GM23338 (cell line): ENCODE measurements around the gene KCNF1. TPM values are rescaled to one million over a fixed set of nuclear protein-coding genes. Genes with fewer than 3 reads are reported as not detected.

ENCODE experiments used
- ATAC-seq: fragments of 200-7000 bp; cut with Tn5 transposase; 3 replicates; pipeline ENCODE4 v1.9.1; 2020
- DNase-seq: peaks from one replicate; pipeline ENCODE4 v3.0.0-alpha.2; 2015; ENCODE audit warnings: low spot score
- H2AFZ ChIP-seq: fragments of 200-600 bp; sonication (generic); 2 replicates; pipeline ENCODE4 v1.8.0; 2016; ENCODE audit warnings: antibody characterized with exemption, mild to moderate bottlenecking, moderate library complexity
- H3F3A ChIP-seq: fragments of 200-600 bp; sonication (generic); replicated peaks from 2 replicates; pipeline ENCODE4 v1.8.0; 2017; ENCODE audit warnings: antibody characterized with exemption, mixed run types, low read depth
- H3K27ac ChIP-seq: fragments of 200-600 bp; sonication (generic); 2 replicates; pipeline ENCODE4 v1.6.1; 2016; ENCODE audit warnings: low read depth
- H3K27me3 ChIP-seq: fragments of 200-600 bp; sonication (generic); 2 replicates; pipeline ENCODE4 v1.8.0; 2016; ENCODE audit warnings: mild to moderate bottlenecking, mixed run types, moderate library complexity; ENCODE audit not compliant: insufficient read depth
- H3K36me3 ChIP-seq: fragments of 200-600 bp; sonication (generic); 2 replicates; pipeline ENCODE4 v1.8.0; 2016; ENCODE audit warnings: mild to moderate bottlenecking; ENCODE audit not compliant: insufficient read depth
- H3K4me1 ChIP-seq: fragments of 200-600 bp; sonication (generic); 2 replicates; pipeline ENCODE4 v1.8.0; 2016; ENCODE audit warnings: mild to moderate bottlenecking, moderate library complexity; ENCODE audit not compliant: insufficient read depth
- H3K4me2 ChIP-seq: fragments of 200-600 bp; sonication (generic); 2 replicates; pipeline ENCODE4 v1.7.1; 2017; ENCODE audit warnings: mixed run types
- H3K4me3 ChIP-seq: fragments of 200-600 bp; sonication (generic); 2 replicates; pipeline ENCODE4 v1.6.1; 2016; ENCODE audit warnings: mixed run types
- H3K79me2 ChIP-seq: fragments of 200-600 bp; sonication (generic); replicated peaks from 2 replicates; pipeline ENCODE4 v1.8.0; 2017; ENCODE audit warnings: mild to moderate bottlenecking; ENCODE audit not compliant: insufficient read depth
- H3K9me2 ChIP-seq: fragments of 200-600 bp; sonication (generic); 2 replicates; pipeline ENCODE4 v1.8.0; 2017; ENCODE audit not compliant: insufficient read depth
- H4K20me1 ChIP-seq: fragments of 200-600 bp; sonication (generic); replicated peaks from 2 replicates; pipeline ENCODE4 v1.8.0; 2017; ENCODE audit warnings: mild to moderate bottlenecking; ENCODE audit not compliant: insufficient read depth
- H3K27ac Mint-ChIP-seq: 2 replicates; pipeline ENCODE4 v1.8.0; 2020; ENCODE audit warnings: inconsistent platforms, mild to moderate bottlenecking, moderate library complexity, mixed read lengths
- H3K27me3 Mint-ChIP-seq: 3 replicates; pipeline ENCODE4 v1.8.0; 2022; ENCODE audit warnings: low read depth, mild to moderate bottlenecking, moderate library complexity, mixed read lengths, inconsistent platforms; ENCODE audit not compliant: insufficient read depth, poor library complexity
- H3K36me3 Mint-ChIP-seq: 3 replicates; pipeline ENCODE4 v1.8.0; 2021; ENCODE audit warnings: low read depth, mild to moderate bottlenecking, inconsistent platforms, moderate library complexity, mixed read lengths
- H3K4me1 Mint-ChIP-seq: 3 replicates; pipeline ENCODE4 v1.8.0; 2020; ENCODE audit warnings: mild to moderate bottlenecking, inconsistent platforms, mixed read lengths
- H3K4me3 Mint-ChIP-seq: 3 replicates; pipeline ENCODE4 v1.8.0; 2021; ENCODE audit warnings: moderate library complexity, mild to moderate bottlenecking, inconsistent platforms, mixed read lengths
- H3K9me3 Mint-ChIP-seq: 3 replicates; pipeline ENCODE4 v1.8.0; 2020; ENCODE audit warnings: moderate library complexity, mild to moderate bottlenecking, inconsistent platforms, mixed read lengths
- EZH2 ChIP-seq: fragments of 200-600 bp; sonication (generic); IDR thresholded peaks from one replicate; pipeline ENCODE4 v1.8.0; 2017; ENCODE audit warnings: antibody characterized with exemption, mild to moderate bottlenecking, low read depth; ENCODE audit not compliant: unreplicated experiment
- EZH2phosphoT487 ChIP-seq: fragments of 200-600 bp; sonication (generic); IDR thresholded peaks from one replicate; pipeline ENCODE4 v1.8.1; 2018; ENCODE audit warnings: antibody characterized with exemption; ENCODE audit not compliant: unreplicated experiment
- JUNB ChIP-seq: IDR thresholded peaks from one replicate; pipeline ENCODE4 v1.6.1; 2016; ENCODE audit warnings: antibody characterized with exemption; ENCODE audit not compliant: unreplicated experiment
- NANOG ChIP-seq: IDR thresholded peaks from 2 replicates; pipeline ENCODE4 v1.6.1; 2016; ENCODE audit warnings: antibody characterized with exemption, borderline replicate concordance
- POLR2AphosphoS5 ChIP-seq: IDR thresholded peaks from 2 replicates; pipeline ENCODE4 v1.6.1; 2016; ENCODE audit warnings: antibody characterized with exemption, low read depth
- STAT1 ChIP-seq: IDR thresholded peaks from one replicate; pipeline ENCODE4 v1.6.1; 2016; ENCODE audit warnings: antibody characterized with exemption; ENCODE audit not compliant: unreplicated experiment
- ZNF114 ChIP-seq: fragments of 250-450 bp; sonication (Bioruptor Pico); IDR thresholded peaks from 2 replicates; pipeline ENCODE4 v1.5.0; 2020; ENCODE audit warnings: mild to moderate bottlenecking, moderate library complexity
- ZNF331 ChIP-seq: fragments of 250-450 bp; sonication (Bioruptor Pico); IDR thresholded peaks from 2 replicates; pipeline ENCODE4 v1.5.0; 2020; ENCODE audit warnings: low read depth, mild to moderate bottlenecking, moderate library complexity
- polyA plus RNA-seq: library from polyadenylated mRNA; unstranded; fragments of >200 nt; fragmentation: Nextera tagmentation; extraction: Ambion mirVana; gene quantifications from 2 replicates; pipeline ENCODE4 v1.2.1, GENCODE V29; 2016
- total RNA-seq: library from RNA; depleted of rRNA; stranded (reverse); fragments of >200 nt; shearing (Covaris generic); gene quantifications from 2 replicates; pipeline ENCODE4 v1.2.3, GENCODE V29; 2014
- TF ChIP-seq, protein P1 (sequence below): fragments of 250-450 bp; sonication (Bioruptor Pico); IDR thresholded peaks from 2 replicates; pipeline ENCODE4 v1.5.0; 2020; ENCODE audit warnings: mild to moderate bottlenecking, moderate library complexity
- TF ChIP-seq, protein P2 (sequence below): IDR thresholded peaks from 2 replicates; pipeline ENCODE4 v1.6.1; 2016; ENCODE audit warnings: antibody characterized with exemption
- TF ChIP-seq, protein P3 (sequence below): IDR thresholded peaks from one replicate; pipeline ENCODE4 v1.6.1; 2018; ENCODE audit warnings: antibody characterized with exemption; ENCODE audit not compliant: unreplicated experiment

The KCNF1 gene
- total and polyA plus RNA-seq, 2 experiments from 2014 or later = 0.11 to 1.5 TPM

DNA sequence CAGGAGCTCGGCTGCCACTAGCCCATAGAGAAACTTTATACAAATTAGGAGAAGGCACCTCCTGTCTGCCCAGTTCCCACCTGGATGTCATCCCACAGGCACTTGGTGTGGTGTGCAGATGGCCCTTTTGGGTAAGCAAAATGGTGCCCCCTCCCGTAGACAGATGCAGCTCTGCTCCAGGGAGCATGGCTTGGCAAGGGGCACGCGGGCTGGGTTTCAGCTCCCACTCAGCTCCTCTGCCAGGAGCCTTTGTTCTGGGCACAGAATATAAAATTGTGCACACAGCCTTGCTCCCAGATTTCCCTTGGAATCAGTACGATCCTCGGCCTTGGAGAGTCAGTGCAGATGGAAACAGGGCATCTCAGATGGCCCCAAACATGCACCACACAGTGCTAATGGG lies 20.3 kb upstream of the KCNF1 start (continued):
- TF ChIP-seq, protein P1, sequence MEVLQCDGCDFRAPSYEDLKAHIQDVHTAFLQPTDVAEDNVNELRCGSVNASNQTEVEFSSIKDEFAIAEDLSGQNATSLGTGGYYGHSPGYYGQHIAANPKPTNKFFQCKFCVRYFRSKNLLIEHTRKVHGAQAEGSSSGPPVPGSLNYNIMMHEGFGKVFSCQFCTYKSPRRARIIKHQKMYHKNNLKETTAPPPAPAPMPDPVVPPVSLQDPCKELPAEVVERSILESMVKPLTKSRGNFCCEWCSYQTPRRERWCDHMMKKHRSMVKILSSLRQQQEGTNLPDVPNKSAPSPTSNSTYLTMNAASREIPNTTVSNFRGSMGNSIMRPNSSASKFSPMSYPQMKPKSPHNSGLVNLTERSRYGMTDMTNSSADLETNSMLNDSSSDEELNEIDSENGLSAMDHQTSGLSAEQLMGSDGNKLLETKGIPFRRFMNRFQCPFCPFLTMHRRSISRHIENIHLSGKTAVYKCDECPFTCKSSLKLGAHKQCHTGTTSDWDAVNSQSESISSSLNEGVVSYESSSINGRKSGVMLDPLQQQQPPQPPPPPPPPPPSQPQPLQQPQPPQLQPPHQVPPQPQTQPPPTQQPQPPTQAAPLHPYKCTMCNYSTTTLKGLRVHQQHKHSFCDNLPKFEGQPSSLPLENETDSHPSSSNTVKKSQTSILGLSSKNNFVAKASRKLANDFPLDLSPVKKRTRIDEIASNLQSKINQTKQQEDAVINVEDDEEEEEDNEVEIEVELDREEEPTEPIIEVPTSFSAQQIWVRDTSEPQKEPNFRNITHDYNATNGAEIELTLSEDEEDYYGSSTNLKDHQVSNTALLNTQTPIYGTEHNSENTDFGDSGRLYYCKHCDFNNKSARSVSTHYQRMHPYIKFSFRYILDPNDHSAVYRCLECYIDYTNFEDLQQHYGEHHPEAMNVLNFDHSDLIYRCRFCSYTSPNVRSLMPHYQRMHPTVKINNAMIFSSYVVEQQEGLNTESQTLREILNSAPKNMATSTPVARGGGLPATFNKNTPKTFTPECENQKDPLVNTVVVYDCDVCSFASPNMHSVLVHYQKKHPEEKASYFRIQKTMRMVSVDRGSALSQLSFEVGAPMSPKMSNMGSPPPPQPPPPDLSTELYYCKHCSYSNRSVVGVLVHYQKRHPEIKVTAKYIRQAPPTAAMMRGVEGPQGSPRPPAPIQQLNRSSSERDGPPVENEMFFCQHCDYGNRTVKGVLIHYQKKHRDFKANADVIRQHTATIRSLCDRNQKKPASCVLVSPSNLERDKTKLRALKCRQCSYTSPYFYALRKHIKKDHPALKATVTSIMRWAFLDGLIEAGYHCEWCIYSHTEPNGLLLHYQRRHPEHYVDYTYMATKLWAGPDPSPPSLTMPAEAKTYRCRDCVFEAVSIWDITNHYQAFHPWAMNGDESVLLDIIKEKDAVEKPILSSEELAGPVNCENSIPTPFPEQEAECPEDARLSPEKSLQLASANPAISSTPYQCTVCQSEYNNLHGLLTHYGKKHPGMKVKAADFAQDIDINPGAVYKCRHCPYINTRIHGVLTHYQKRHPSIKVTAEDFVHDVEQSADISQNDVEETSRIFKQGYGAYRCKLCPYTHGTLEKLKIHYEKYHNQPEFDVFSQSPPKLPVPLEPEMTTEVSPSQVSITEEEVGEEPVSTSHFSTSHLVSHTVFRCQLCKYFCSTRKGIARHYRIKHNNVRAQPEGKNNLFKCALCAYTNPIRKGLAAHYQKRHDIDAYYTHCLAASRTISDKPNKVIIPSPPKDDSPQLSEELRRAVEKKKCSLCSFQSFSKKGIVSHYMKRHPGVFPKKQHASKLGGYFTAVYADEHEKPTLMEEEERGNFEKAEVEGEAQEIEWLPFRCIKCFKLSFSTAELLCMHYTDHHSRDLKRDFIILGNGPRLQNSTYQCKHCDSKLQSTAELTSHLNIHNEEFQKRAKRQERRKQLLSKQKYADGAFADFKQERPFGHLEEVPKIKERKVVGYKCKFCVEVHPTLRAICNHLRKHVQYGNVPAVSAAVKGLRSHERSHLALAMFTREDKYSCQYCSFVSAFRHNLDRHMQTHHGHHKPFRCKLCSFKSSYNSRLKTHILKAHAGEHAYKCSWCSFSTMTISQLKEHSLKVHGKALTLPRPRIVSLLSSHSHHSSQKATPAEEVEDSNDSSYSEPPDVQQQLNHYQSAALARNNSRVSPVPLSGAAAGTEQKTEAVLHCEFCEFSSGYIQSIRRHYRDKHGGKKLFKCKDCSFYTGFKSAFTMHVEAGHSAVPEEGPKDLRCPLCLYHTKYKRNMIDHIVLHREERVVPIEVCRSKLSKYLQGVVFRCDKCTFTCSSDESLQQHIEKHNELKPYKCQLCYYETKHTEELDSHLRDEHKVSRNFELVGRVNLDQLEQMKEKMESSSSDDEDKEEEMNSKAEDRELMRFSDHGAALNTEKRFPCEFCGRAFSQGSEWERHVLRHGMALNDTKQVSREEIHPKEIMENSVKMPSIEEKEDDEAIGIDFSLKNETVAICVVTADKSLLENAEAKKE (CRISPR knock-in tag) = no peak
- TF ChIP-seq POLR2AphosphoS5 (no peak), EZH2 (no peak), NANOG (no peak), EZH2phosphoT487 (no peak), JUNB (no peak), ZNF331 (CRISPR knock-in tag) (no peak), STAT1 (no peak)
- TF ChIP-seq, protein P2, sequence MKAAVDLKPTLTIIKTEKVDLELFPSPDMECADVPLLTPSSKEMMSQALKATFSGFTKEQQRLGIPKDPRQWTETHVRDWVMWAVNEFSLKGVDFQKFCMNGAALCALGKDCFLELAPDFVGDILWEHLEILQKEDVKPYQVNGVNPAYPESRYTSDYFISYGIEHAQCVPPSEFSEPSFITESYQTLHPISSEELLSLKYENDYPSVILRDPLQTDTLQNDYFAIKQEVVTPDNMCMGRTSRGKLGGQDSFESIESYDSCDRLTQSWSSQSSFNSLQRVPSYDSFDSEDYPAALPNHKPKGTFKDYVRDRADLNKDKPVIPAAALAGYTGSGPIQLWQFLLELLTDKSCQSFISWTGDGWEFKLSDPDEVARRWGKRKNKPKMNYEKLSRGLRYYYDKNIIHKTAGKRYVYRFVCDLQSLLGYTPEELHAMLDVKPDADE = no peak

DNA sequence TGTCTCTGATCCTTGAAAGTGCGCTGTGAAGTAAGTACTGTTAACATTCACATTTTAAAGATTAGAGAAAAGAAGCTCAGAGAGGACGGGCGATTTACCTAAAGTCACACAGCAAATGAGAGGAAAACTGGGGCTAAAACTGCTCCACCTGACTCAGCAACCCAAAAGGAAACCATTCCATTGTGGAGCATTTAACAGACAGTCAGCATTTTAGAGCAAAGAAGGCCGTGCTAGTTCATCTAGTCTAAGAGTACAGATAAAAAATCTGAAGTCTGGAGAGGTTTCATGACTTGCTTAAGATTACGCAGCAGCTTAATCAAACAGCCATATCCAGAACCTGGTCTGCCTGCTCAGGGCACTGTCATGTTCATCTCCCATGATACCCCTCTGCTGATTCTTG lies 19.9 kb upstream of the KCNF1 start:
- H3K4me1 ChIP-seq = peaks cover 4% of the 10 kb centered on the region; the same call in 1 of the 2 replicates
- peaks cover 11% of the 10 kb centered on the region for H3K4me1 Mint-ChIP-seq
- H2AFZ ChIP-seq = no peak overlapping the region
- H3K4me3 ChIP-seq = no peak overlapping the region
- DNase-seq (no peak), ATAC-seq (no peak)
- no peaks in the 10 kb centered on the region for H3K27me3 Mint-ChIP-seq
- H3K4me2 ChIP-seq = no peak overlapping the region
- H3K27ac ChIP-seq = no peak overlapping the region
- H3K4me3 Mint-ChIP-seq = no peak overlapping the region
- H3K36me3 ChIP-seq = no peaks in the 10 kb centered on the region
- TF ChIP-seq EZH2 = no peak
- TF ChIP-seq, protein P3, sequence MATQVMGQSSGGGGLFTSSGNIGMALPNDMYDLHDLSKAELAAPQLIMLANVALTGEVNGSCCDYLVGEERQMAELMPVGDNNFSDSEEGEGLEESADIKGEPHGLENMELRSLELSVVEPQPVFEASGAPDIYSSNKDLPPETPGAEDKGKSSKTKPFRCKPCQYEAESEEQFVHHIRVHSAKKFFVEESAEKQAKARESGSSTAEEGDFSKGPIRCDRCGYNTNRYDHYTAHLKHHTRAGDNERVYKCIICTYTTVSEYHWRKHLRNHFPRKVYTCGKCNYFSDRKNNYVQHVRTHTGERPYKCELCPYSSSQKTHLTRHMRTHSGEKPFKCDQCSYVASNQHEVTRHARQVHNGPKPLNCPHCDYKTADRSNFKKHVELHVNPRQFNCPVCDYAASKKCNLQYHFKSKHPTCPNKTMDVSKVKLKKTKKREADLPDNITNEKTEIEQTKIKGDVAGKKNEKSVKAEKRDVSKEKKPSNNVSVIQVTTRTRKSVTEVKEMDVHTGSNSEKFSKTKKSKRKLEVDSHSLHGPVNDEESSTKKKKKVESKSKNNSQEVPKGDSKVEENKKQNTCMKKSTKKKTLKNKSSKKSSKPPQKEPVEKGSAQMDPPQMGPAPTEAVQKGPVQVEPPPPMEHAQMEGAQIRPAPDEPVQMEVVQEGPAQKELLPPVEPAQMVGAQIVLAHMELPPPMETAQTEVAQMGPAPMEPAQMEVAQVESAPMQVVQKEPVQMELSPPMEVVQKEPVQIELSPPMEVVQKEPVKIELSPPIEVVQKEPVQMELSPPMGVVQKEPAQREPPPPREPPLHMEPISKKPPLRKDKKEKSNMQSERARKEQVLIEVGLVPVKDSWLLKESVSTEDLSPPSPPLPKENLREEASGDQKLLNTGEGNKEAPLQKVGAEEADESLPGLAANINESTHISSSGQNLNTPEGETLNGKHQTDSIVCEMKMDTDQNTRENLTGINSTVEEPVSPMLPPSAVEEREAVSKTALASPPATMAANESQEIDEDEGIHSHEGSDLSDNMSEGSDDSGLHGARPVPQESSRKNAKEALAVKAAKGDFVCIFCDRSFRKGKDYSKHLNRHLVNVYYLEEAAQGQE = no peak
- TF ChIP-seq ZNF331 (CRISPR knock-in tag) = no peak
- TF ChIP-seq, protein P2 = no peak
- no peak for TF ChIP-seq EZH2phosphoT487
- no peak for TF ChIP-seq ZNF114 (CRISPR knock-in tag)
- TF ChIP-seq STAT1 = no peak
- no peaks in the 10 kb centered on the region for H3K79me2 ChIP-seq
- no peaks in the 10 kb centered on the region for H3K27me3 ChIP-seq
- H3K36me3 Mint-ChIP-seq = no peaks in the 10 kb centered on the region
- no peaks in the 10 kb centered on the region for H4K20me1 ChIP-seq
- no peak overlapping the region for H3K27ac Mint-ChIP-seq
- no peaks in the 10 kb centered on the region for H3F3A ChIP-seq
- no peaks in the 10 kb centered on the region for H3K9me2 ChIP-seq
- H3K9me3 Mint-ChIP-seq = no peaks in the 10 kb centered on the region
